ENCODE measurements around the gene RHEX. TPM values are rescaled to one million over a fixed set of nuclear protein-coding genes. Genes with fewer than 3 reads are reported as not detected.

Gene RHEX
- total RNA-seq, 1 experiment from 2014 or later, result not detected

- no peak for TF ChIP-seq USF1 (CRISPR knock-in tag; IDR thresholded peaks at IDR 0.05)
Observed at GRCh38 chr1:206114692-206115640, 62.0 kb downstream of the RHEX start (continued).

GRCh38 chr1:206115791-206116190, 62.8 kb downstream of the RHEX start:
- Mint-ChIP-seq H3K27ac (no peak overlapping the region), H3K9me3 (peaks cover 9% of the 10 kb centered on the region), H3K36me3 (no peaks in the 10 kb centered on the region; the same call in 1 of the 2 replicates), H3K4me3 (peak overlapping the region; percentile 82), H3K4me1 (peaks cover 15% of the 10 kb centered on the region), H3K27me3 (ENCODE audit: low read depth) (peaks cover 39% of the 10 kb centered on the region)
- TF ChIP-seq FOXK1 (CRISPR knock-in tag; IDR thresholded peaks at IDR 0.05) (no peak), MLX (CRISPR knock-in tag; IDR thresholded peaks at IDR 0.05) (no peak), ZNF281 (CRISPR knock-in tag; IDR thresholded peaks at IDR 0.05) (no peak), ZNF263 (CRISPR knock-in tag; IDR thresholded peaks at IDR 0.05; ENCODE audit: low read depth) (no peak)
- DNase-seq (ENCODE audit: low spot score) (no peak), ATAC-seq (no peak)
- ChIA-PET POLR2A (no interaction called here), CTCF (interaction anchor here (1.2 to 1.5 kb wide), 2 partner anchors 133 to 197 kb away, joined by 3 read pairs; no protein-coding TSS in a partner anchor)

- DNase-seq (ENCODE audit: low spot score) (peak; percentile 16), ATAC-seq (no peak)
- TF ChIP-seq AR (CRISPR knock-in tag; IDR thresholded peaks at IDR 0.05), result no peak
- no peak for TF ChIP-seq E2F1 (CRISPR knock-in tag; IDR thresholded peaks at IDR 0.05)
- TF ChIP-seq GABPB1 (CRISPR knock-in tag; IDR thresholded peaks at IDR 0.05), result no peak
- no peak for TF ChIP-seq EMX1 (CRISPR knock-in tag; IDR thresholded peaks at IDR 0.05)
- TF ChIP-seq ATF6 (CRISPR knock-in tag; IDR thresholded peaks at IDR 0.05), result no peak
- TF ChIP-seq FOXP1 (CRISPR knock-in tag; IDR thresholded peaks at IDR 0.05; ENCODE audit: borderline replicate concordance), result peak; percentile 32; the same call in 1 of the 2 replicates
- TF ChIP-seq TEAD1 (CRISPR knock-in tag; IDR thresholded peaks at IDR 0.05), result no peak
- no peak for TF ChIP-seq ZBTB21 (CRISPR knock-in tag; IDR thresholded peaks at IDR 0.05; ENCODE audit: borderline replicate concordance)
- no peak for TF ChIP-seq ZNF281 (CRISPR knock-in tag; IDR thresholded peaks at IDR 0.05)
- peaks cover 15% of the 10 kb centered on the region for H3K4me1 Mint-ChIP-seq
- peak overlapping the region; percentile 82 for H3K4me3 Mint-ChIP-seq
- CTCF ChIA-PET, result interaction anchor here (1.5 kb wide), 1 partner anchor 134 kb away, joined by 3 read pairs; no protein-coding TSS in a partner anchor
- H3K27ac Mint-ChIP-seq, result no peak overlapping the region
- peaks cover 41% of the 10 kb centered on the region for H3K27me3 Mint-ChIP-seq (ENCODE audit: low read depth)
- POLR2A ChIA-PET, result no interaction called here
- H3K36me3 Mint-ChIP-seq, result peaks cover 3% of the 10 kb centered on the region
- peaks cover 15% of the 10 kb centered on the region for H3K9me3 Mint-ChIP-seq
Observed at GRCh38 chr1:206116191-206116872, 63.4 kb downstream of the RHEX start.

All from WTC11 (cell line).